ENCODE data around the gene IRF7.
"Not testable (repeated sequence)": the region's sequence is repeated elsewhere in the genome, so short reads cannot be mapped to it uniquely, and the experiment has no call there.

IRF7 gene

GRCh38 chr11:584287-584686, 31.5 kb downstream of the IRF7 start:
- no peak for DNase-seq (ENCODE audit: low read depth in 2 of 3, low spot score in 2 of 3)

- DNase-seq (ENCODE audit: low read depth in 2 of 3, low spot score in 2 of 3), result no peak
Observed at GRCh38 chr11:581752-582151, 34.0 kb downstream of the IRF7 start.

DNA sequence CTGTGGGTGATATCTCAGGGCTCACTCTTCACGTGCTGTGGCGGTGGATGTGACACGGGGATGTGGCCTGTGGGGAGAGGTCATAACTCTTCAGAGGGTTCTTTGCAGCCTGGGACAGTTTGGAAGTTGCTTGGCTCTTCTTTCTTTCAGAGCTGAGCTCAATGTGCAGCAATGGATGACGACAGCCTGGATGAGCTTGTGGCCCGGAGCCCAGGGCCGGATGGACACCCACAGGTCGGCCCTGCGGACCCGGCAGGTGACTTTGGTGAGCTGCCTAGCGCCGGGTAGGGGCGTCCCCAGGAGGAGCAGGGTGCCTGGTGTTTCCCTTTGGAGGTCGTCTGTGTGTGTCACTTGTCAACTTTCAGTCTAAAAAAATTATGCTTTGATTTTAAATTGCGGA, 34.4 kb downstream of the IRF7 start:
- no peak for DNase-seq (ENCODE audit: low read depth in 2 of 3, low spot score in 2 of 3)

- DNase-seq (ENCODE audit: low read depth in 2 of 3, low spot score in 2 of 3), result no peak
Observed at GRCh38 chr11:579830-580601, 35.7 kb downstream of the IRF7 start.

DNA sequence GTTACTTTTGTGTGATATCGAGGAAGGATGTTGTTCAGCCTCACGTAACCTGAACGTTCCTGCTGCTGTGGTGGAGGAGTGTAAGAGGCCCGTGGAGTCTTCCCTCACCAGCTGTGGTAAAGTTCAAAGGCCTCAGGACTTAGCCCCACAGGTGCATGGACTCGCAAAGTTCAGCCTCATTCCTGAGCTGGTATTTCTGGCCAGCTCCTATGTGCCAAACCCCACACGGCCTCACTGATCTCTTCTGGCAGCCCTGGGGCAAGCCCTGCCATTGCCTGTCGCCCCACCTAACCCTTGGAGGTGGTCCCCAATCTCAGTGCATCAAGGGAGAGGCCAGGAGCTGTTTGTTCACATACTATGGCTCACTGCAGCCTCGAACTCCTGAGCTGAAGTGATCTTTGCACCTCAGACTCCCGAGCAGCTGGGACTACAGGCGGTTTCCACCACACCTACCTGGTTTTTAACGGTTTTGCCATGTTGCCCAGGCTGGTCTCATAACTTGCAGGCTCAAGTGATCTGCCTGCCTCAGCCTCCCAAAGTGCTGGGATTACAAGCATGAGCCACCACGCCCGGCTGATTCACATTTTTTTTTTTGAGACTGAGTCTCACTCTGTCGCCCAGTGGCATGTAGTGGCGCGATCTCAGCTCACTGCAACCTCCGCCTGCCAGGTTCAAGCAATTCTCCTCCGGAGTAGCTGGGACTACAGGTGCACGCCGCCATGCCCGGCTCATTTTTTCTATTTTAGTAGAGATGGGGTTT, 37.3 kb downstream of the IRF7 start:
- no peak for DNase-seq (ENCODE audit: low read depth in 2 of 3, low spot score in 2 of 3)

GRCh38 chr11:577611-577894, 38.2 kb downstream of the IRF7 start:
- no peak for DNase-seq (ENCODE audit: low read depth in 2 of 3, low spot score in 2 of 3)

- DNase-seq (ENCODE audit: low read depth in 2 of 3, low spot score in 2 of 3), result no peak
Observed at GRCh38 chr11:576811-577610, 38.7 kb downstream of the IRF7 start.

- peak; percentile 83 to 91 (median 87) for DNase-seq (ENCODE audit: low read depth in 2 of 3, low spot score in 2 of 3)
Observed at GRCh38 chr11:575996-576768, 39.6 kb downstream of the IRF7 start, which contains the start of gene PHRF1. TSS of gene PHRF1 (plus strand) at chr11:576470. CDS start at chr11:581513, 5,043 bp downstream.

GRCh38 chr11:575313-575995, 40.3 kb downstream of the IRF7 start:
- DNase-seq (ENCODE audit: low read depth in 2 of 3, low spot score in 2 of 3), result peak in 1 of 3 experiments; percentile 58

GRCh38 chr11:574632-575312, 41.0 kb downstream of the IRF7 start:
- DNase-seq (ENCODE audit: low read depth in 2 of 3, low spot score in 2 of 3), result no peak

DNA sequence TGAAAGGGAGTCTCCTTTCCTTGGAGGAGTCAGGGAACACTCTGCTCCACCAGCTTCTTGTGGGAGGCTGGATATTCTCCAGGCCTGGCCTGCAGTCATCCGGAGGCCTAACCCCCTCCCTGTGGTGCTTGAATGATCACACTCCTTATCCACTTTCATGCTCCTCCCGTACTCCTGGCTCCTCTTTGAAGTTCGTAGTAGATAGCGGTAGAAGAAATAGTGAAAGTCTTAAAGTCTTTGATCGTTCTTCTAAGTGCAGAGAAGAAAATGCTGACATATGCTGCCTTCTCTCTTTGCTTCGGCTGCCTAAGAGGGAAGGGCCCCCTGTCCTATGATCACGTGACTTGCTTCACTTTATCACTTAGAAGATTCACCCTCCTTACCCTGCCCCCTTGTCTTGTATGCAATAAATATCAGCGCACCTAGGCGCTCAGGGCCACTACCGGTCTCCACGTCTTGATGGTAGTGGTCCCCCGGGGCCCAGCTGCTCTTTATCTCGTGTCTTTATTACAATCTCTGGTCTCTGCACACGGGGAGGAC, 41.6 kb downstream of the IRF7 start:
- not testable (repeated sequence) for DNase-seq (ENCODE audit: low read depth in 2 of 3, low spot score in 2 of 3)

- DNase-seq (ENCODE audit: low read depth in 2 of 3, low spot score in 2 of 3), result no peak
Observed at GRCh38 chr11:573146-573759, 42.5 kb downstream of the IRF7 start.

DNA sequence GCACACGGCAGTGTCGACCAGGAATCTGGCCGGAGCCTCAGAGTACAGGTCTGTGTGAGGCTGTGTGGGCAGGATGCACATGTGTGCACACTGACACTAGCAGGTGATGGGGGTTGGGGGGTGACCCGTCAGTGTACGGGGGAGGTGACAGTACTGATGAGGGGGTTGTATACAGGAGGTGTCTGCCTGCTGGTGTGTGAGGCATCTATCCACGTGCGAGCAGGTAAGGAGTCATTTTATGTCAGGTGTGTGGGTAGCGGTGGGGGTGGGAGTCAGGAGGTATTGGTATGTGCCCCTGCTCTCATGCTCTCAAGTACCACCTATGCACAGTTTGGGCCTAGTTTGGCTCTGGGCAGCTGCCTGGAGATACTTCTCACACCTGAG, 44.0 kb downstream of the IRF7 start:
- DNase-seq (ENCODE audit: low read depth in 2 of 3, low spot score in 2 of 3), result no peak

DNA sequence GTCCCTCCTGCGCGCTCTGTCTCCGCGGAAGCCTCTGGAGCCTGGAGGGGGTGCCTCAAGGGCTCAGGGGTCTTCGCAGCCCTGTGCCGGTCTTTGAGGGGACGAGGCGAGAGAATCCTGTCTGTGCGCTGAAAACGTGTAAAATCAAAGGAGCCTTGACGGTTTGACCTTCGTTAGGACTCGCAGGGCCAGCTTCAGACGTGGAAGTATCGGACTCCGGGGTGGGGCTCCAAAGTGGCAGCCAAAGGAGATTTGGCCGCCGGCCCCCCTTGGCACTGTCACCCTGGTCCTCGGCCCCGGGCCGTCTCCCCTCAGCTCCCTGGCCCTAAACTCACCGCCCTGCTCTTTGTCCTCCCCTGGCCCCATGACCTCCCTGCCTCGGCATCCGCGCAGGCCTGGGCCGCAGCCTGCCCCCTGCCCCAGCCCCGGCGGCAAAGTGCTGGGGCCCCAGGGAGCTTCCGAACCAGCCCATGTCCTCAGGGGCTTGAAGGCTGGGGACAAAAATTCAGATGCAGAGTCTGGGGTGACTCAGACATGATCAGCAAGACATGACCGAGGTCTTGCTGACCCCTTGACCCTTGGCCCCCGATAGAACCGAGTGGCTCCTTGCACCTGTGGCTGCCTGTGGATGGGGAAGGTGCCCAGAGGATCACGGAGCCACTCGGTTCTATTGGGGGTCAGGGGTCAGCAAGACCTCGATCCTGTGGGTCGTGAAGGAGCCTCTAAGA, 46.4 kb downstream of the IRF7 start:
- DNase-seq (ENCODE audit: low read depth in 2 of 3, low spot score in 2 of 3), result no peak

DNA sequence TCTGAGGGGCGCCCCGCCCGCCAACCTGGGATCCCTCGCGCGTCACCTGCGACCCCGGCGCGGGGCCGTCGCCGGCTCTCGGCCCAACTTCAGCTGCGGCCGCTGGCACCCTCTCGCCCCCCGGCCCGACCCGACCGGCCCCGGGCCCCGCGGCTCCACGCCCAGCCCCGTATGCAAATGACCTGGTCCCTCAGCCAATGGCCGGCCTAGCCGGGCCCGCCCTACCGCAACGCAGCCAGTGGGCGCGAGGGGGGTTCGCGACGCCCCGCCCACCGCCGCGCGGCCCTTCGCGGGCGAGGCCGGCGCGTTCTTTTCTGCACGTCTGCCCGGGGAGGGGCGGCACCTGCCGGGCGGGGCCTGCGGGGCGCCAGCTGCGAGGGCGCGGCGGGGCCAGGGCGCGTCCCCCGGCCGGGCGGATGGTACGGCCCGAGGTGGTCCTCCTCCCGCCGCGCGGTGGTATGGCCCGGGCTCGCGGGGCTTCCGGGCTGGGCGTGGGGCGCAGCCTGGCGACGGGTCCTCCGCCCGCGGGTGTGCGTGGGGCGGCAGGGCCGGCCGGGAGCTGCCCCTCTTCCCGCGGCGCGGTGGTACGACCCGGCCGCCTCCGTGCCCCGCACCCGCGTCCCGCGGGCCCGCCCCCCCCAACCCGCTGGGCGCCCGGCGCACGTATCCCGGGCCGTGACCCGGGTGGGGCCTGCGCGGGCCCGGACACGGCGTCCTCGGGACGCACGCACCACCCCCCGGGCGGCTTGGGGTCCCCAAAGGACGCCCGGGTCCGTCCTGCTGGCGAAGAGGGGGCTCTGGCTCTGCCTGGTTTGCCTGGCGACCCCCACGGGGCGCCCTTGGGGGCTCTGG, 47.2 kb downstream of the IRF7 start:
- DNase-seq (ENCODE audit: low read depth in 2 of 3, low spot score in 2 of 3), result peak; percentile 78 to 91 (median 80)

DNA sequence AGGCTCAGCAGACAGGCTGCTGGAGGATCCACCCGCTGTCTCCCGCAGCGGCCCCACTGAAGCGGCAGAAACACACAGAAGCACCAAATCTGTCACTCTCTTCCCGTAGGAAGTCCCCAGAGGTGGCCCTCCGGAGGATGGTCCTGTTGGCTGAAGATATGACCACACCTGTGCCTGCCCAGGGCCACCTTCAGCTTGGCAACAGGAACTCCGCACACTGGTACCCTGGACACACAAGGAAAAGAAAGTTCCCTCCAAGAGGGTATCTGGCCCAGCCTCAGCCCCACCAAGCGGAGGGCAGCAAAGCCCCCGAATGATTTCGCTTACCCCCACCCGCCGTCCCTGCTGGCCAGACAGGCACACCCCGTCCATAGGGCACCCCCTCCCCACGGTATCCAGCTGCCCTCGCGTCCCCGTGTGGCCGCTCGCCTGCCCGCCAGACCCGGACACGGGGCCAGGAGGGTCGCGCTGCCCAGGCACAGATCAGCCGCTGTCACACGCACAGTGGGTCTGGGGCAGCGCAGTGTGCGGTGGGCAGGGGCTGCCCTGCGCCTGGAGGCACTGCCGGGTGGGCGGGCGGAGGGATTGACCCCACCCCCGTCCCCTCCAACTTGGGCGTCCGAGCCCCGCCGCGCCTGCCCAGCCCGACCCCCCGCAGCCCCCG, 48.0 kb downstream of the IRF7 start:
- DNase-seq (ENCODE audit: low read depth in 2 of 3, low spot score in 2 of 3), result no peak

DNA sequence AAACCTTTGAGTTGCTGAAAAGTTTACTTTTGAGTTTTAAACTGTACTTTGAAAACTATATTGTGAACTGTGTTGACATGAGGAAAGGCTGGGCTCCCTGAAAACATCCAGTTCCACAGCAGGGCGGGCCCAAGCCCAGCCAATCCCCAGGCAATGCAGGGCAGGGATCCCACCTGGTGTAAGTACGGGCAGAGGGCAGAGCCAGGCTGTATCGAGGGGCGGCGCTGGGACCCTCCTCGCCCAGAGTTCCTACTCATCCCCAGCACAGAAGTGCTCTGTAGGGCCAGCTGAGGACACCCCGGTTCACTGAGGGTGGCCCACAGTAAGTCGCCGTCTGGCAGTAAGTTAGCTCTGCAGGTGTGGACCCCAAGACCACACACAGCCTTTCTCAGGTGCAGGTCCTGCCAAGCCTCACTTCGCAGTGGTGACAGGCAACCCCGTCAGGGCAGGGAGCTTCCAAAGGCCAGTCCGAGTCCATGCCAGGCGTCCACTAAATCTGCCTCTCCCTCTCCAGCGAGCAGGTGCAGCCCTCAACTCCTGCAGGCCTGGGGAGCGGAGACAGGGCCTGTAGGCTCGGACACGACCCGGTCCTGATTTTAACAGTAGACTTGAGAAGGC, 48.6 kb downstream of the IRF7 start:
- DNase-seq (ENCODE audit: low read depth in 2 of 3, low spot score in 2 of 3), result no peak

Measured in activated CD8-positive, alpha-beta memory T cell treated with anti-CD3 and anti-CD28 coated beads for 48 hours (primary cell).